Activated CD8-positive, alpha-beta memory T cell treated with anti-CD3 and anti-CD28 coated beads for 1 hour (primary cell): ENCODE data around the gene GJB1.
"Not testable (repeated sequence)": the region's sequence is repeated elsewhere in the genome, so short reads cannot be mapped to it uniquely, and the experiment has no call there.

ENCODE experiments used
- DNase-seq, 2 donors: peaks; one replicate each; pipeline ENCODE4 v3.0.0-alpha.2; 2020; ENCODE audit warnings: low read depth in 1 of 2; ENCODE audit errors: extremely low read depth in 1 of 2

The GJB1 gene

GRCh38 chrX:71222929-71223328, at the start of gene GJB1:
Gene GJB1, plus strand, starts transcription at chrX:71223224. Its CDS starts 484 bp downstream, at chrX:71223708.
- DNase-seq = no peak

- no peak for DNase-seq
Measured at GRCh38 chrX:71173440-71173839, 49.6 kb upstream of the GJB1 start.

- DNase-seq = no peak
Measured at GRCh38 chrX:71174795-71175194, 48.2 kb upstream of the GJB1 start.

- no peak for DNase-seq
Measured at GRCh38 chrX:71175531-71175930, 47.5 kb upstream of the GJB1 start.

GRCh38 chrX:71177327-71177726, 45.7 kb upstream of the GJB1 start:
- DNase-seq = no peak

- peak in 1 of 2 donors; percentile 7 for DNase-seq
Measured at GRCh38 chrX:71178908-71179307, 44.1 kb upstream of the GJB1 start.

GRCh38 chrX:71180579-71181265, 42.3 kb upstream of the GJB1 start:
- DNase-seq = not testable (repeated sequence)

- DNase-seq = peak in 1 of 2 donors; percentile 2
Measured at GRCh38 chrX:71181558-71181909, 41.5 kb upstream of the GJB1 start.

- DNase-seq = peak; percentile 42 to 54
Measured at GRCh38 chrX:71181910-71182799, 40.9 kb upstream of the GJB1 start.

- DNase-seq = no peak
Measured at GRCh38 chrX:71182871-71183270, 40.2 kb upstream of the GJB1 start.

GRCh38 chrX:71183341-71183740, 39.7 kb upstream of the GJB1 start:
- no peak for DNase-seq

GRCh38 chrX:71184092-71184491, 38.9 kb upstream of the GJB1 start:
- no peak for DNase-seq

GRCh38 chrX:71184803-71185495, 38.1 kb upstream of the GJB1 start:
- DNase-seq = no peak

- DNase-seq = no peak
Measured at GRCh38 chrX:71191248-71191647, 31.8 kb upstream of the GJB1 start.

GRCh38 chrX:71195964-71196649, 26.9 kb upstream of the GJB1 start:
- no peak for DNase-seq

- DNase-seq = no peak
Measured at GRCh38 chrX:71198066-71198465, 25.0 kb upstream of the GJB1 start.

- no peak for DNase-seq
Measured at GRCh38 chrX:71199252-71200008, 23.6 kb upstream of the GJB1 start.

- no peak for DNase-seq
Measured at GRCh38 chrX:71210816-71211215, 12.2 kb upstream of the GJB1 start.

- DNase-seq = no peak
Measured at GRCh38 chrX:71212536-71212935, 10.5 kb upstream of the GJB1 start.

- DNase-seq = no peak
Measured at GRCh38 chrX:71214152-71214551, 8.9 kb upstream of the GJB1 start.
